Nephron progenitor cell (in vitro differentiated cells): ENCODE measurements around the gene RMDN2.
"Not testable (repeated sequence)": the region's sequence is repeated elsewhere in the genome, so short reads cannot be mapped to it uniquely, and the experiment has no call there.

ENCODE experiments used
- DNase-seq: peaks from one replicate; pipeline ENCODE4 v3.0.0; 2021
- H3K27ac Mint-ChIP-seq: 2 replicates; pipeline ENCODE4 v1.8.0; 2021; ENCODE audit warnings: mild to moderate bottlenecking, moderate library complexity, mixed read lengths
- H3K27me3 Mint-ChIP-seq: 2 replicates; pipeline ENCODE4 v1.8.0; 2021; ENCODE audit warnings: mild to moderate bottlenecking, low read depth, mixed read lengths; ENCODE audit not compliant: poor library complexity
- H3K36me3 Mint-ChIP-seq: 2 replicates; pipeline ENCODE4 v1.8.0; 2021; ENCODE audit warnings: low read depth, mixed read lengths
- H3K4me1 Mint-ChIP-seq: 2 replicates; pipeline ENCODE4 v1.8.0; 2021; ENCODE audit warnings: mixed read lengths
- H3K4me3 Mint-ChIP-seq: 2 replicates; pipeline ENCODE4 v1.8.0; 2021; ENCODE audit warnings: mild to moderate bottlenecking, moderate library complexity, mixed read lengths
- H3K9me3 Mint-ChIP-seq: 2 replicates; pipeline ENCODE4 v1.8.0; 2021; ENCODE audit warnings: mild to moderate bottlenecking, moderate library complexity, mixed read lengths
- CTCF ChIP-seq: fragments of 200-600 bp; sonication (generic); IDR thresholded peaks from 2 replicates; pipeline ENCODE4 v1.5.0; 2021; ENCODE audit warnings: antibody characterized with exemption

Gene RMDN2

GRCh38 chr2:37944268-37944667 is 19.2 kb downstream of the RMDN2 start:
- no peak for DNase-seq
- Mint-ChIP-seq H3K27me3 (no peaks in the 10 kb centered on the region), H3K4me3 (no peak overlapping the region), H3K36me3 (peaks cover 15% of the 10 kb centered on the region), H3K27ac (peak overlapping the region; percentile 0), H3K4me1 (peaks cover 6% of the 10 kb centered on the region), H3K9me3 (peaks cover 18% of the 10 kb centered on the region)
- no peak for TF ChIP-seq CTCF

GRCh38 chr2:37947306-37947705 is 22.2 kb downstream of the RMDN2 start:
- H3K36me3 Mint-ChIP-seq = peaks cover 5% of the 10 kb centered on the region
- TF ChIP-seq CTCF = no peak
- H3K27me3 Mint-ChIP-seq = peaks cover 3% of the 10 kb centered on the region
- no peak for DNase-seq
- no peak overlapping the region for H3K4me3 Mint-ChIP-seq
- peaks cover 6% of the 10 kb centered on the region for H3K4me1 Mint-ChIP-seq
- H3K27ac Mint-ChIP-seq = no peak overlapping the region
- H3K9me3 Mint-ChIP-seq = no peaks in the 10 kb centered on the region

- not testable (repeated sequence) for H3K27me3 Mint-ChIP-seq, DNase-seq
- H3K9me3 Mint-ChIP-seq = peaks cover 92% of the 10 kb centered on the region
These were observed 37.1 kb downstream of the RMDN2 start for GRCh38 chr2:37962018-37962739.

GRCh38 chr2:37962740-37963121 is 37.6 kb downstream of the RMDN2 start:
- H3K27me3 Mint-ChIP-seq, H3K4me3 Mint-ChIP-seq, H3K27ac Mint-ChIP-seq, DNase-seq: not testable (repeated sequence)
- Mint-ChIP-seq H3K36me3 (peaks cover 68% of the 10 kb centered on the region), H3K4me1 (peaks cover 13% of the 10 kb centered on the region), H3K9me3 (peaks cover 89% of the 10 kb centered on the region)

More at GRCh38 chr2:37962018-37962739, 37.1 kb downstream of the RMDN2 start:
- H3K27ac Mint-ChIP-seq, H3K4me3 Mint-ChIP-seq: not testable (repeated sequence)
- Mint-ChIP-seq H3K4me1 (peaks cover 13% of the 10 kb centered on the region), H3K36me3 (peaks cover 67% of the 10 kb centered on the region)

DNA sequence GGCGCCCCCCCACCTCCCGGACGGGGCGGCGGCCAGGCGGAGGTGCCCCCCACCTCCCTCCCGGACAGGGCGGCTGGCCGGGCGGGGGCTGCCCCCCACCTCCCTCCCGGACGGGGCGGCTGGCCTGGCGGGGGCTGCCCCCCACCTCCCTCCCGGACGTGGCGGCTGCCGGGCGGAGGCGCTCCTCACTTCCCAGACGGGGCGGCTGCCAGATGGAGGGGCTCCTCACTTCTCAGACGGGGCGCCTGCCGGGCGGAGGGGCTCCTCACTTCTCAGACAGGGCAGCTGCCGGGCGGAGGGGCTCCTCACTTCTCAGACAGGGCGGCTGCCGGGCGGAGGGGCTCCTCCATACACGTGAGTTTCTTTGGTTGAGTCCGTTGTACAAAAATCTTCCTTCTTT is 38.8 kb downstream of the RMDN2 start:
- not testable (repeated sequence) for DNase-seq, H3K4me3 Mint-ChIP-seq, H3K27ac Mint-ChIP-seq, H3K27me3 Mint-ChIP-seq
- Mint-ChIP-seq H3K4me1 (peaks cover 13% of the 10 kb centered on the region), H3K36me3 (peaks cover 57% of the 10 kb centered on the region), H3K9me3 (peaks cover 77% of the 10 kb centered on the region)

- no peak for DNase-seq
- Mint-ChIP-seq H3K27me3 (no peaks in the 10 kb centered on the region), H3K4me1 (peaks cover 13% of the 10 kb centered on the region), H3K9me3 (peaks cover 53% of the 10 kb centered on the region), H3K36me3 (peaks cover 34% of the 10 kb centered on the region), H3K27ac (no peak overlapping the region), H3K4me3 (no peak overlapping the region)
- TF ChIP-seq CTCF = no peak
These were observed 41.2 kb downstream of the RMDN2 start for GRCh38 chr2:37966326-37966725.

GRCh38 chr2:37969731-37970130 is 44.6 kb downstream of the RMDN2 start:
- DNase-seq = no peak
- no peak overlapping the region for H3K27ac Mint-ChIP-seq
- no peak for TF ChIP-seq CTCF
- peaks cover 15% of the 10 kb centered on the region for H3K36me3 Mint-ChIP-seq
- H3K9me3 Mint-ChIP-seq = peaks cover 25% of the 10 kb centered on the region
- peaks cover 2% of the 10 kb centered on the region for H3K27me3 Mint-ChIP-seq
- no peak overlapping the region for H3K4me3 Mint-ChIP-seq
- H3K4me1 Mint-ChIP-seq = peaks cover 7% of the 10 kb centered on the region
